ENCODE measurements around the gene ABR.
"Not testable (repeated sequence)": the region's sequence is repeated elsewhere in the genome, so short reads cannot be mapped to it uniquely, and the experiment has no call there.

The ABR gene

GRCh38 chr17:1047879-1048470 lies 131.8 kb downstream of the ABR start:
- no peak for DNase-seq (ENCODE audit: low read depth, low spot score)

GRCh38 chr17:1047177-1047878 lies 132.5 kb downstream of the ABR start:
- peak; percentile 76 for DNase-seq (ENCODE audit: low read depth, low spot score)

- DNase-seq (ENCODE audit: low read depth, low spot score): no peak
Observed at GRCh38 chr17:1045456-1045855, 134.3 kb downstream of the ABR start.

GRCh38 chr17:1044387-1045009 lies 135.3 kb downstream of the ABR start:
- not testable (repeated sequence) for DNase-seq (ENCODE audit: low read depth, low spot score)

GRCh38 chr17:1043601-1044251 lies 136.1 kb downstream of the ABR start:
- DNase-seq (ENCODE audit: low read depth, low spot score): peak; percentile 65

GRCh38 chr17:1042486-1042885 lies 137.3 kb downstream of the ABR start:
- no peak for DNase-seq (ENCODE audit: low read depth, low spot score)

- no peak for DNase-seq (ENCODE audit: low read depth, low spot score)
Observed at GRCh38 chr17:1041746-1042145, 138.0 kb downstream of the ABR start.

GRCh38 chr17:1040216-1040600 lies 139.6 kb downstream of the ABR start:
- DNase-seq (ENCODE audit: low read depth, low spot score): no peak

GRCh38 chr17:1039511-1040215 lies 140.1 kb downstream of the ABR start:
- DNase-seq (ENCODE audit: low read depth, low spot score): no peak

- DNase-seq (ENCODE audit: low read depth, low spot score): no peak
Observed at GRCh38 chr17:1039123-1039507, 140.7 kb downstream of the ABR start.

- DNase-seq (ENCODE audit: low read depth, low spot score): no peak
Observed at GRCh38 chr17:1038459-1039122, 141.2 kb downstream of the ABR start.

- no peak for DNase-seq (ENCODE audit: low read depth, low spot score)
Observed at GRCh38 chr17:1037238-1037879, 142.4 kb downstream of the ABR start.

GRCh38 chr17:1036845-1037237 lies 142.9 kb downstream of the ABR start:
- DNase-seq (ENCODE audit: low read depth, low spot score): no peak

- no peak for DNase-seq (ENCODE audit: low read depth, low spot score)
Observed at GRCh38 chr17:1036171-1036844, 143.5 kb downstream of the ABR start.

GRCh38 chr17:1035546-1036170 lies 144.1 kb downstream of the ABR start:
- no peak for DNase-seq (ENCODE audit: low read depth, low spot score)

GRCh38 chr17:1034652-1035210 lies 145.1 kb downstream of the ABR start:
- no peak for DNase-seq (ENCODE audit: low read depth, low spot score)

- DNase-seq (ENCODE audit: low read depth, low spot score): no peak
Observed at GRCh38 chr17:1033503-1033902, 146.3 kb downstream of the ABR start.

- no peak for DNase-seq (ENCODE audit: low read depth, low spot score)
Observed at GRCh38 chr17:1032391-1032790, 147.4 kb downstream of the ABR start.

- no peak for DNase-seq (ENCODE audit: low read depth, low spot score)
Observed at GRCh38 chr17:1031711-1032110, 148.1 kb downstream of the ABR start.
